Rectal smooth muscle tissue (tissue), 1 donor: ENCODE results near the gene PHAX.
"Not testable (repeated sequence)": the region's sequence is repeated elsewhere in the genome, so short reads cannot be mapped to it uniquely, and the experiment has no call there.

Experiments used
- H3K27ac ChIP-seq: one replicate; pipeline ENCODE4 v1.7.0; 2013; ENCODE audit warnings: low read depth, low read length, inconsistent platforms
- H3K27me3 ChIP-seq: one replicate; pipeline ENCODE4 v1.7.0; 2013; ENCODE audit warnings: low read length; ENCODE audit not compliant: control insufficient read depth, insufficient read depth
- H3K36me3 ChIP-seq: one replicate; pipeline ENCODE4 v1.7.0; 2013; ENCODE audit warnings: low read length; ENCODE audit not compliant: control insufficient read depth, insufficient read depth
- H3K4me1 ChIP-seq: one replicate; pipeline ENCODE4 v1.7.0; 2013; ENCODE audit warnings: low read length; ENCODE audit not compliant: control insufficient read depth, insufficient read depth
- H3K4me3 ChIP-seq: one replicate; pipeline ENCODE4 v1.7.0; 2013; ENCODE audit warnings: low read length
- H3K9ac ChIP-seq: one replicate; pipeline ENCODE4 v1.7.0; 2013; ENCODE audit warnings: low read length

PHAX gene

GRCh38 chr5:126647071-126647470 lies 46.3 kb downstream of the PHAX start:
- H3K27me3 ChIP-seq = no peaks in the 10 kb centered on the region
- H3K27ac ChIP-seq = no peak overlapping the region
- H3K4me3 ChIP-seq = no peak overlapping the region

GRCh38 chr5:126648471-126648870 lies 47.7 kb downstream of the PHAX start:
- Histone ChIP-seq H3K4me1 (no peaks in the 10 kb centered on the region), H3K9ac (no peak overlapping the region), H3K27me3 (no peaks in the 10 kb centered on the region), H3K36me3 (no peaks in the 10 kb centered on the region), H3K4me3 (no peak overlapping the region), H3K27ac (no peak overlapping the region)

More at GRCh38 chr5:126647071-126647470, 46.3 kb downstream of the PHAX start:
- Histone ChIP-seq H3K9ac (no peak overlapping the region), H3K4me1 (no peaks in the 10 kb centered on the region), H3K36me3 (no peaks in the 10 kb centered on the region)

GRCh38 chr5:126649057-126649456 lies 48.3 kb downstream of the PHAX start:
- not testable (repeated sequence) for H3K4me1 ChIP-seq, H3K9ac ChIP-seq, H3K27ac ChIP-seq, H3K4me3 ChIP-seq, H3K36me3 ChIP-seq, H3K27me3 ChIP-seq

GRCh38 chr5:126649709-126650108 lies 49.0 kb downstream of the PHAX start:
- not testable (repeated sequence) for H3K9ac ChIP-seq, H3K27ac ChIP-seq, H3K4me1 ChIP-seq, H3K4me3 ChIP-seq, H3K36me3 ChIP-seq, H3K27me3 ChIP-seq

DNA sequence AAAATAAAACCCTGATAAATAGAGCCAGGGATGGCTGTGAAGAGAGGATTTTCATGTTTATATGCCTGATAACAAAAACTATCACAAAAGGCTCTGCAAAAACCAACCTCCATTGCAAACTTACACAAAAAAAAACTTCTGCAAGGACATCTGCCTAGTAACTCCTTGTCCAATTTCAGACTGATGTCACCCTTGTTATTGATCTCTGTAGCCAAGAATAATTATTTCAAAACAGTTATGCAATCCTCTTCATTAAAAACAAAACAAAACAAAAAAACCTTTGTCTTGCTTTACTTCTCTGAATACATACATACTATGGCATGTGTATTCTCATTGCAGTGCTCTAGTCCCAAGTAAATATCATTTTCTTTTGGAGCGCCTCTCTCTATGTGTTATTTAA lies 49.7 kb downstream of the PHAX start:
- H3K9ac ChIP-seq = no peak overlapping the region
- no peaks in the 10 kb centered on the region for H3K36me3 ChIP-seq
- no peaks in the 10 kb centered on the region for H3K4me1 ChIP-seq
- no peak overlapping the region for H3K27ac ChIP-seq
- H3K27me3 ChIP-seq = no peaks in the 10 kb centered on the region
- H3K4me3 ChIP-seq = no peak overlapping the region

DNA sequence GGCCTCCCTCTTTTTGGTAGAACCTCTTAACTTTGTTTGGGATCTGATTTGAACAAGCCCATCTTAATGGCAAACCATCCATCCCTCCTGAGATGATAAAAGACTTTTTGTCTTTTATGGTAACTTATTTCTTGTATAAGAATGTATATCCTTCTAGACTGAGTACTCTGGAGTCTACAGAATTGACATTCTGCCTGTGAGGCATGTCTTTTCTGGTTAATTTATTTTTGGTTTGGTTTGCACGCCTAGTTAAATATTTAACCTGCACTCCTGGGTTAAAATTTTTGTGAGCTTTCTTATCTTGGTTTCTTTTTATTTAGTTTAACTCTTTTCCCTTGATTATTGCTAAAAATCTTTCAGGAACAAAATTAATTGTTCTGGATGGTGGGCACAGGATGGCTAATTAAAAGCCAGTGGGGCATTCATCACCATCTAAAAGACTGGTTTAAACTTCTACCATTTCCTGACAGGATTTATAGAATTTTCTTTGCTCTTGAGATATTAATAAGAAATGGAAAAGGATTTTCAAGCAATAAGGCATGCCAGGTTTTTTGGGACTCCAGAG lies 50.3 kb downstream of the PHAX start:
- Histone ChIP-seq H3K27me3 (no peaks in the 10 kb centered on the region), H3K9ac (no peak overlapping the region), H3K4me1 (no peaks in the 10 kb centered on the region), H3K4me3 (no peak overlapping the region), H3K36me3 (no peaks in the 10 kb centered on the region), H3K27ac (no peak overlapping the region)

DNA sequence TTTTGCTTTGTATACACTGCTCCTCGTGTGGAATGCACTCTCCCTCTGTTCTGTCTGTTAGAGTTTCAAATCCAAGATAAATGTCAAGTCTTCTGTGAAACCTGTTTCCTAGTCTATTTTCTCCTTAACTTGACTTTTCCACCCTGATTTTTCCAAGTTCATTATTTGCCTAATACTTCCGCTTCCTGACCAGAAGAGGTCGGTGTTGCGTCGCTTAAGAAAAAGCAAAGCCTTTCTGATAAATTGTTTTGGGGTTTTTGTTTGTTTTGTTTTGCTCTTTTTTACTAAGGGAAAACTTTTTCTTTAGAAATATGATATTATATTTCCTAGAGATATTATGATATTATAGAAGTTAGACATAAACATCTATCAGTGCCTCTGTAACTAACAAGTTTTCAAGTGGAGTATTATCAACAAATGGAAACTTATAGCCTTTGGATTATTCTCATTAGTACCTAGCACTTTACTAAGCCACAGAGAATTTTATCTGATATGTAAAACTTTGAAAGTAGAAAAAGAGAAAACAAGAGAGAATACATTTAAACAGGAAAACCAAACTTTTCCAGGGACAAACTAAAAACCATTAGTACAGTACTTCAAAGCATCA lies 55.8 kb downstream of the PHAX start:
- no peaks in the 10 kb centered on the region for H3K36me3 ChIP-seq
- H3K27me3 ChIP-seq = no peaks in the 10 kb centered on the region
- H3K27ac ChIP-seq = no peak overlapping the region
- H3K9ac ChIP-seq = no peak overlapping the region
- no peaks in the 10 kb centered on the region for H3K4me1 ChIP-seq
- no peak overlapping the region for H3K4me3 ChIP-seq

DNA sequence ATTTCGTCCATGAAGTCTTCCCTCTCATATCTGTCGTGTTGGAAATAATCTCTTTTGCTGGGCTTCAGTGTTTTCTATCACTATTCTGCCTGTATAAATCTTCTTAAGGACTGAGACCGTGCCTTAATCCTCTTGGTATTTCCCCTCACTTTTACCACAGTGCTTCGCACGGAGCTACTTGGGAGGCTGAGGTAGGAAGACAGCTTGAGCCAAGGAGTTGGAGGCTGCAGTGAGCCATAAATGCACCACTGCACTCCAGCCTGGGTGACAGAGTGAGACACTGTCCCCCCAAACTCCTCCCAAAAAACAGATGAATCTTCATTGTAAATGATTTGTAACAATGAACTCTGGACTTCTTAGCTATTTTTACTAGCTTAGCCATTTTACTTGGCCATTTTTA lies 57.8 kb downstream of the PHAX start:
- Histone ChIP-seq H3K4me1 (no peaks in the 10 kb centered on the region), H3K36me3 (no peaks in the 10 kb centered on the region), H3K9ac (no peak overlapping the region), H3K27ac (no peak overlapping the region), H3K27me3 (no peaks in the 10 kb centered on the region), H3K4me3 (no peak overlapping the region)

- no peak overlapping the region for H3K27ac ChIP-seq
- H3K9ac ChIP-seq = no peak overlapping the region
- no peaks in the 10 kb centered on the region for H3K4me1 ChIP-seq
- H3K36me3 ChIP-seq = no peaks in the 10 kb centered on the region
- H3K27me3 ChIP-seq = no peaks in the 10 kb centered on the region
- H3K4me3 ChIP-seq = no peak overlapping the region
Observed at GRCh38 chr5:126659805-126660482, 59.2 kb downstream of the PHAX start.

GRCh38 chr5:126664586-126664985 lies 63.8 kb downstream of the PHAX start:
- H3K9ac ChIP-seq = no peak overlapping the region
- H3K36me3 ChIP-seq = no peaks in the 10 kb centered on the region
- H3K4me3 ChIP-seq = no peak overlapping the region
- no peaks in the 10 kb centered on the region for H3K4me1 ChIP-seq
- H3K27ac ChIP-seq = no peak overlapping the region
- no peaks in the 10 kb centered on the region for H3K27me3 ChIP-seq

GRCh38 chr5:126670109-126670508 lies 69.4 kb downstream of the PHAX start:
- not testable (repeated sequence) for H3K4me3 ChIP-seq, H3K4me1 ChIP-seq, H3K27me3 ChIP-seq, H3K9ac ChIP-seq, H3K27ac ChIP-seq, H3K36me3 ChIP-seq

DNA sequence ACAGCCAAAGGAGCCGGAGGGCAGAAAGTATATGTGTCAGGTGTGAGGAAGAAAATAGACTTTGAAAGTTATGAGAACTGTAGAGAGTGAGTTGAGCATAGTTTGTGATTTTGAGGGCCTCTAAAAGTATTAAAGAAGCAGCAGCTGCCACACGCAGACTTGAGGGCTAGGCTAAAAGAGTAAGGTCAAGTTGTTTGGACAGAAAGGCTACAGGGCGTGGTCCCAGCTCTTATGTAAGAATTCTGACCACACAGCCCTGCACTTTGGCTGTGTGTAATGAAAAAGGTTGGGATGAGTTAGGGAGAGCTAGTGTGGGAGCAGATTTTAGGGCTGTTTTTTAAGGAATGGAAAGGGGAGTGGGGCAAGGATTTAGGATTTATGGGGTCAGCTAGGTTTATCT lies 70.9 kb downstream of the PHAX start:
- not testable (repeated sequence) for H3K36me3 ChIP-seq, H3K27ac ChIP-seq, H3K4me3 ChIP-seq, H3K27me3 ChIP-seq, H3K4me1 ChIP-seq, H3K9ac ChIP-seq

GRCh38 chr5:126673477-126673876 lies 72.7 kb downstream of the PHAX start:
- no peaks in the 10 kb centered on the region for H3K36me3 ChIP-seq
- no peaks in the 10 kb centered on the region for H3K4me1 ChIP-seq
- no peak overlapping the region for H3K9ac ChIP-seq
- no peak overlapping the region for H3K4me3 ChIP-seq
- H3K27ac ChIP-seq = no peak overlapping the region
- H3K27me3 ChIP-seq = no peaks in the 10 kb centered on the region
